Omental fat pad (tissue), 4 donors: Measurements from ENCODE around the gene SPATA32. TPM values are rescaled to one million over a fixed set of nuclear protein-coding genes. Genes with fewer than 3 reads are reported as not detected.
A peak's percentile ranks its signal among the peaks of the same experiment; 100 is the strongest.

Source experiments
- ATAC-seq: fragments of 150-250 bp; one replicate; pipeline ENCODE4 v1.9.1; 2016; ENCODE audit warnings: mild to moderate bottlenecking, moderate library complexity; ENCODE audit not compliant: low FRiP score
- DNase-seq: peaks from one replicate; pipeline ENCODE4 v3.0.0-alpha.2; 2019; ENCODE audit warnings: low spot score
- CTCF ChIP-seq, 3 donors: fragments of 450-650 bp; IDR thresholded peaks; one replicate each; pipeline ENCODE4 v1.5.1; 2016 to 2017; ENCODE audit warnings: antibody characterized with exemption in 3 of 3, mild to moderate bottlenecking in 3 of 3, moderate library complexity in 2 of 3
- total RNA-seq, 4 donors: library from RNA; depleted of rRNA; stranded (reverse); fragments of >200 nt; gene quantifications; one replicate each; pipeline ENCODE4 v1.1.0, GENCODE V29; 2016

Gene SPATA32
- total RNA-seq, 4 donors from 2014 or later, result 0.65 TPM; not detected in 3

- ATAC-seq, result no peak
- TF ChIP-seq CTCF (IDR thresholded peaks at IDR 0.05), result no peak
Observed at GRCh38 chr17:45246861-45247428, 14.9 kb downstream of the SPATA32 start.

DNA sequence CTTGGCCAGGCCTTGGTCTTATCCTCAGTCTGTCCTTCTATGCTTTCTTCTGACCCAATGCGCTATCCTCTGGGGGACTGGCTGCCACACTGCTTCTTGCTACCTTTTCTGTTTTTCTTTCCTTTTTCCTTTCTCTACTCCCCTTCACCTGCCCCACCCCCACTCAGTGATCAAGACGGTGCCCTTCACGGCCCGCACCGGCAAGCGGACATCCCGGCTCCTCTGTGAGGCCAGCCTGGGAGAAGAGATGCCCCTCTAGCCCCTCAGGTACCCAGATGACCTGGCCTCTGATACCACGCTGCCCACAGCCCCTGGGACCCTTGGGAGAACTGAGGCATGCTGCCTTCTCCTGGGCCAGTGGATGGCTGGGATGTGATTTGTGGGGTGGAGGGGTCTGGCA, 15.6 kb downstream of the SPATA32 start:
- ATAC-seq, result no peak
- DNase-seq, result no peak
- no peak for TF ChIP-seq CTCF (IDR thresholded peaks at IDR 0.05)

More at GRCh38 chr17:45246861-45247428, 14.9 kb downstream of the SPATA32 start:
- no peak for DNase-seq

DNA sequence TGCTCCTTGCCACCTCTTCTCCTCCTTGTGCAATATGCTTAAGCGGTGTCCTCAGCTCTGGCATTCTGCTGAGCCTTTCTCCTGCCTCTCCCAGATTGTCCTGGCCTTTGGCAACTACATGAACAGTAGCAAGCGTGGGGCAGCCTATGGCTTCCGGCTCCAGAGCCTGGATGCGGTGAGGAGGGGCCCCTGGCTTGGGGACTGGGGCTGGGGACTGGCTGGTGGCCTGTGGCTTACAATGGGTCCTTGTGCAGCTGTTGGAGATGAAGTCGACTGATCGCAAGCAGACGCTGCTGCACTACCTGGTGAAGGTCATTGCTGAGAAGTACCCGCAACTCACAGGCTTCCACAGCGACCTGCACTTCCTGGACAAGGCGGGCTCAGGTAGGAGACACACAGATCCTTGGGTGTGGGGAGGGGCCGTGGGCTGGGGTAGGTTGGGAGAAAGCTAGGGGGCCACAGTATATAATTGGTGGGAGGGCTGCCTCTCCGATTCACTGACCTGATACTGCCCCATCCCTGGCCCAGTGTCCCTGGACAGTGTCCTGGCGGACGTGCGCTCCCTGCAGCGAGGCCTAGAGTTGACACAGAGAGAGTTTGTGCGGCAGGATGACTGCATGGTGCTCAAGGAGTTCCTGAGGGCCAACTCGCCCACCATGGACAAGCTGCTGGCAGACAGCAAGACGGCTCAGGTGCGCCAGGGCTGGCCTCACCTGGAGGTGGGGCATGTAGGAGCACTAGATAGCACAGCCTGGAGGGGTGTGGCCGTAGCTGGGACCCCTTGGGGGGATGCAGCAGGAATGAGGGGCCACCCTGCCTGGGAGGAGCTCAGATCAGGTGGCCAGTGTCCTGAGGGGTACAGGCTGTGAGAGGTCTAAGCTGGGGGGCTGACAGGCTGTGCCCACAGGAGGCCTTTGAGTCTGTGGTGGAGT, 16.9 kb downstream of the SPATA32 start:
- ATAC-seq (no peak), DNase-seq (no peak)
- no peak for TF ChIP-seq CTCF (IDR thresholded peaks at IDR 0.05)

- TF ChIP-seq CTCF (IDR thresholded peaks at IDR 0.05), result no peak
- ATAC-seq, result peak; percentile 34
- no peak for DNase-seq
Observed at GRCh38 chr17:45243750-45244149, 18.1 kb downstream of the SPATA32 start.

GRCh38 chr17:45242029-45242414, 19.9 kb downstream of the SPATA32 start:
- DNase-seq (no peak), ATAC-seq (no peak)
- no peak for TF ChIP-seq CTCF (IDR thresholded peaks at IDR 0.05)

GRCh38 chr17:45241328-45242028, 20.4 kb downstream of the SPATA32 start:
- ATAC-seq (peak; percentile 43), DNase-seq (no peak)
- no peak for TF ChIP-seq CTCF (IDR thresholded peaks at IDR 0.05)
